ENCODE data around the gene CCIN.

The CCIN gene

DNA sequence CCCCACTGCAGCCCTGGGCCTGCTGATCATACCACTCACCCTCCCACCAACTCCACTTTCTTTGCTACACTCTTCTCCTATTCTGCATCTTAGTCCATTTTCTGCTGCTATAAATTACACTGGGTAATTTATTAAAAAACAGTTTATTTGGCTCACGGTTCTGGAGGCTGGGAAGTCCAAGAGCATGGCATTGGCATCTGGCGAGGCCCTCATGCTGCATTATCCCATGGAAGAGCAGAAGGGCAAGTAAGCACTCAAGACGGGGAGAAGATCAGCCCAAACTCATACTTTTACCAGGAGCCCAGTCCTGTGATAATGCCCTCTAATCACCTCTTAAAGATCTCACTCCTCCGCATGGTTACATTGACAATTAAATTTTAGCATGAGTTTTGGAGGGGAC, 23.2 kb upstream of the CCIN start:
- H3K4me3 Mint-ChIP-seq = peak overlapping the region; percentile 81
- H3K36me3 Mint-ChIP-seq (ENCODE audit: low read depth) = peaks cover 66% of the 10 kb centered on the region
- H3K27me3 Mint-ChIP-seq (ENCODE audit: low read depth) = no peaks in the 10 kb centered on the region
- H3K27ac Mint-ChIP-seq = peak overlapping the region; percentile 89
- peaks cover 80% of the 10 kb centered on the region for H3K4me1 Mint-ChIP-seq (ENCODE audit: low read depth)
- no peak for DNase-seq (ENCODE audit: low spot score)
- H3K9me3 Mint-ChIP-seq = peaks cover 18% of the 10 kb centered on the region

DNA sequence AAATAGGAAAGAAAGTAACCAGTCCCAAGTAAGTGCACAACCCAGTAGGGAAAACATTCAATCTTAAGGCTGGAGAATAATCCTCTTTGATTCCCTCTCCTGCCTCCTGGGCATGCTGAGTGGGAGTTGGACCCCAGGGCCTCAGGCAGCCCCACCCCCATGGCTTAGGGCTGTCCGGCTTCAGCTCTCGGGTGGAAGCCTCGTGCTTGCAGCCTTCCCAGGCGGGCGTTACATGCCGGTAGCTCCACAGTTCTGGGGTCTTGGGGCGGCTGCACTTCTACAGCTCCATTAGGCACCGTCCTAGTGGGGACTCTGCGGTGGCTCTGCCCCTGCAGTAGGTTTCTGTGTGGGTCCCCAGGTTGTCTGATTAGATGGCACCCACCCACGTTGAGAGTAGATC, 22.5 kb upstream of the CCIN start:
- H3K36me3 Mint-ChIP-seq (ENCODE audit: low read depth) = peaks cover 70% of the 10 kb centered on the region
- H3K27ac Mint-ChIP-seq = no peak overlapping the region
- no peak overlapping the region for H3K4me3 Mint-ChIP-seq
- no peaks in the 10 kb centered on the region for H3K27me3 Mint-ChIP-seq (ENCODE audit: low read depth)
- H3K9me3 Mint-ChIP-seq = peaks cover 18% of the 10 kb centered on the region
- DNase-seq (ENCODE audit: low spot score) = no peak
- H3K4me1 Mint-ChIP-seq (ENCODE audit: low read depth) = peaks cover 81% of the 10 kb centered on the region

DNA sequence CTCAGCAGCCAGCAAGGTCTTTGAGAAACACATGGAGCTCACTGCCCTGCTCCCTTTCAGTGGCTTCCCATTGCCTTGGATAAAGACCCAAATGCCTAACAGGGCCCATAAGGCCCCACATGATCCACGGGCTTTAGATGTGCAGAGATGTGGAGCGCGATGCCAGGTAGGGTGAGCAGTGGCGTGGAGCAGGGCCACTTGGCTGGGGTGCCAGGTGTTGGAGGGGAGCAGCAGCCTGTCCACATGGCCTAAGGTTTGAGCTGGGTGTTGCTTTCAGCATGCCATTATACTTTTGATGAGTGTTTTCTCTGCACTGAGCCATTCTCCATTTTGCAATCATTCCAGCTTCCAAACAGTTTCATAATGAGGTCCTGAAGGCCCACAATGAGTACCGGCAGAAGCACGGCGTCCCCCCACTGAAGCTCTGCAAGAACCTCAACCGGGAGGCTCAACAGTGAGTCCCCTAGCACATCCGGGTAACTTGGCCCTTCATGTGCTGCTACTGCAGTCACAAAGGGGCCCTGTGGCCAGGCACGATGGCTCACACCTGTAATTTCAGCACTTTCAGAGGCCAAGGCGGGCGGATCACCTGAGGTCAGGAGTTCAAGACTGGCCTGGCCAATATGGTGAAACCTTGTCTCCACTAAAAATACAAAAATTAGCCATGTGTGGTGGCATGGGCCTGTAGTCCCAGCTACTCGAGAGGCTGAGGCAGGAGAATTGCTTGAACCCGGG, 21.6 kb upstream of the CCIN start:
- no peak for DNase-seq (ENCODE audit: low spot score)
- H3K4me3 Mint-ChIP-seq = peak overlapping the region; percentile 46
- H3K4me1 Mint-ChIP-seq (ENCODE audit: low read depth) = peaks cover 79% of the 10 kb centered on the region
- peaks cover 71% of the 10 kb centered on the region for H3K36me3 Mint-ChIP-seq (ENCODE audit: low read depth)
- H3K9me3 Mint-ChIP-seq = peaks cover 18% of the 10 kb centered on the region
- no peaks in the 10 kb centered on the region for H3K27me3 Mint-ChIP-seq (ENCODE audit: low read depth)
- H3K27ac Mint-ChIP-seq = peak overlapping the region; percentile 65

DNA sequence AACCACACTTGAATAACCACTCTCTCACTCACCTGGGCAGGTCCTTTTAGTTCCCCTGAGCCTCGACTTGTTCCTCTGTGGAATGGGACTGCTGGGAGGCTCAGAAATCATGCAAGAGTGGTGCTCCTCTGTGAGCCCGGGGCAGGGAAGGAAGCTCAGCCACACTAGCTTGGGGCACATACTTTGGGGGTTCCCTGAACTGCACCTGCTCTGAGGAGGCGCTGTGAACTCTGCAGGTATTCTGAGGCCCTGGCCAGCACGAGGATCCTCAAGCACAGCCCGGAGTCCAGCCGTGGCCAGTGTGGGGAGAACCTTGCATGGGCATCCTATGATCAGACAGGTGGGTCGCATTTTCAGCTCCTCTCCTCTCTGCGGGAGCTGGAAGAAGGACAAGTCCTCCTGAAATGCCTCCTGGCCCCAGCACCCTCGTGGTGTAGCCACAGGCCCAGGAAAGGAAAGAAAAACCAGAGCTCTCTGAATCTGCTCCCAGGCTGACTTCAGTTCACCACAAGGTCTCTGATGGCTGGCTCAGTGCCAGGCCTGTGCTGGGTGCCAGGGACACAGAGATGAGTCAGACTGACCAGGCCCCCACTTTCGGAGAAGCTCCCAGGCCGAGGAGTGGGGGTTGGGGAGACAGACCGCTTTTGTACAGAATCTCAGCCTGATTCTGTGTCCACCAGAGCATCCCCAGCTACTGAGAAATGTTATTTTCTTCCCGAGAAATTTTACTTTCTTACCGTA, 20.7 kb upstream of the CCIN start:
- Mint-ChIP-seq H3K4me3 (peak overlapping the region; percentile 3), H3K27me3 (ENCODE audit: low read depth) (no peaks in the 10 kb centered on the region), H3K27ac (peak overlapping the region; percentile 42), H3K4me1 (ENCODE audit: low read depth) (peaks cover 73% of the 10 kb centered on the region), H3K9me3 (peaks cover 18% of the 10 kb centered on the region), H3K36me3 (ENCODE audit: low read depth) (peaks cover 68% of the 10 kb centered on the region)
- peak; percentile 61 for DNase-seq (ENCODE audit: low spot score)

DNA sequence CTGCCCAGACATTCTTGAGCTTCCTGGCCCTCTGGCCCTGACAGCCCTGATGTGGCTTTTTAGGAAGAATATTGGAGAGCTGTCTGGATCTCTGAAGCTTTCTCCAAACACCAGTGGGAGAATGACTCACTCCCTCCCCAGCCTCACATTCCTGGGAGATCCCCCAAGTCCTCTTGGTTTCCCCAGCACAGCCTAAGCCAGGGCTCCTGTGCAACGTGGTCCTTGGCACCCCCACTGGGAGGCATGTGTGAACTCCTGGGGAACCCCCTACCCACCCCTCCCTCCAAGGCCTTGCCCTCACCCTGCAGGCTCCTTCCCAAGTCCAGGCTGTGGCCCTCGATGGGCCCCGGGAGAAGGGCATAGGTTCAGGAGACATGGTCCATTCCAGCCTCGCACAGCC, 20.0 kb upstream of the CCIN start:
- DNase-seq (ENCODE audit: low spot score) = no peak
- Mint-ChIP-seq H3K27me3 (ENCODE audit: low read depth) (no peaks in the 10 kb centered on the region), H3K4me3 (no peak overlapping the region), H3K9me3 (peaks cover 18% of the 10 kb centered on the region), H3K36me3 (ENCODE audit: low read depth) (peaks cover 65% of the 10 kb centered on the region), H3K4me1 (ENCODE audit: low read depth) (peaks cover 69% of the 10 kb centered on the region), H3K27ac (no peak overlapping the region)

DNA sequence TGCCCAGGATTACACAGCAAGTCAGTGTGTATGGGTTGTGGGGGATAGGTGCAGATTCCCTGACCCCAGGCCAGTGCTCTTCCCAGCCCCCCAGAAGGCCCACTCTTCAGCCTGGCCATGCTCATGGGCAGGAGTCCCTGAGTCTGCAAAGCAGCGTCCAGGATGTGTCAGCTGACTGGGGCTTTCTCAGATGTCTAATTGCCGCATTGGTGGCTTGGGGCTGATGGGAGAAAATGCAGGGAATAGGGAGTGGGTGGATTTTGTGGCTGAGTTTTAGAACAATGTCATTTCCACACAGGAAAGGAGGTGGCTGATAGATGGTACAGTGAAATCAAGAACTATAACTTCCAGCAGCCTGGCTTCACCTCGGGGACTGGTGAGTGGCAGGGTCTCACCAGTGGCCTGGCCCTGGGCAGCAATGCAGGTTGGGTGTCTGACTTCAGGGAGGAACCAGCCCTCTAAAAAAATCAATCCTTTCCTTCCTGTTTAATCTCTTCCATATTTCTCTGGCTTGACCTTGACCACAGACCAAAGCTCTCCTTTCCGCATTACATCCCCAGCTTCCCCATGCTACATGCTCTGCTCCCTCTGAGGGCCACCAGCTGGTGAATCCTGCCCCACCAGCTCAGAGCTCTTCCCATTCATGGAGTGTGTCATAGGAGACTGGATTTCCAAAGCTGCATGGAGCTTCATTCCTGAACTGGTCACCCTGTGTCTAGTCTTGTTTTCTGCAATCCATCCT, 18.4 kb upstream of the CCIN start:
- H3K4me3 Mint-ChIP-seq = peak overlapping the region; percentile 82
- no peak for DNase-seq (ENCODE audit: low spot score)
- H3K4me1 Mint-ChIP-seq (ENCODE audit: low read depth) = peaks cover 60% of the 10 kb centered on the region
- H3K36me3 Mint-ChIP-seq (ENCODE audit: low read depth) = peaks cover 61% of the 10 kb centered on the region
- H3K27ac Mint-ChIP-seq = peak overlapping the region; percentile 95
- peaks cover 11% of the 10 kb centered on the region for H3K9me3 Mint-ChIP-seq
- H3K27me3 Mint-ChIP-seq (ENCODE audit: low read depth) = no peaks in the 10 kb centered on the region

DNA sequence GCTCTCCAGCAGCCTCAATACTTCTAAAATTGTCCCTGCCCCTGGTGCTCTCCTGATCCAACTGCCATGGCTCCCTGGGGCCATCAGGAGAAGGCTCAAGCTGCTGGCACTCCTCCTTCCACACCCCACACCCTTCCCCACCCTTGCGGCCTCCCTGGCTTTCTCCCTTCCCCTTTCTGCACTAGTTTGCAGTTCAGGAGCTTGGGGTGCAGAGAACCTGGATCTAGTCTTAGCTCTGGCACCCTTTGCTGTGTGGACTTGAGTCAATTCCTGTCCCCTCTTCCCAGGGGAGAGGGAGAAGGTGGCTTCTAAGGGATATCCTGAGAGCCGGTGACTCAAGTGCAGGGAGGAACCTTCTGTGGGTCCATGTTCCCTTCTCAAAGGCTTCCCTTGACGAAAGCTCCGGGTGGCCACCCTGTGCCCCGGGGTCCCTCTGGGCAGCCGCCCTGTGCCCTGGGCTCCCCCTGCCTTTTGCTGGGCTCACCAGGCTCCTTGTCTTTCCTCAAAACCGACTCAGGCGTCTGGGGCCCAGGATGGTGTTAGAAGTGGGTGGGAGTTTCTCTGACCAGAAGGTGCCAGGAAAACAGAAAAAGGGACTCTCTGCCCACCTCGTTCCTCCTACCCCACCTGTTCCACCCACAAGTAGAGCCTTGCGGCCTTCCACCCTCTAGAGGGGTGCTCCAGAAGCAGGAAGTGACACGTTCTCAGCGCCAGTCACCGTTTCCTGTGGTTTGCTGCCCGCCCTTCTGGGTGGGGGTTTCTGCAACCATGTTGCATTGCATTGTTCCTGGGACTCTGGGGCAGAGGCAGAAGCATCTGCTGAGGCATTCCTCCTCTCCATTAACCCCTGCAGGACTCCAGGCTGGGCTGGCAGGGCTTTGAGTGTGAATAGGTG, 17.6 kb upstream of the CCIN start:
- Mint-ChIP-seq H3K4me3 (peak overlapping the region; percentile 82), H3K27ac (peak overlapping the region; percentile 95), H3K36me3 (ENCODE audit: low read depth) (peaks cover 57% of the 10 kb centered on the region), H3K27me3 (ENCODE audit: low read depth) (no peaks in the 10 kb centered on the region), H3K4me1 (ENCODE audit: low read depth) (peaks cover 54% of the 10 kb centered on the region), H3K9me3 (peaks cover 4% of the 10 kb centered on the region)
- peak; percentile 88 for DNase-seq (ENCODE audit: low spot score)

DNA sequence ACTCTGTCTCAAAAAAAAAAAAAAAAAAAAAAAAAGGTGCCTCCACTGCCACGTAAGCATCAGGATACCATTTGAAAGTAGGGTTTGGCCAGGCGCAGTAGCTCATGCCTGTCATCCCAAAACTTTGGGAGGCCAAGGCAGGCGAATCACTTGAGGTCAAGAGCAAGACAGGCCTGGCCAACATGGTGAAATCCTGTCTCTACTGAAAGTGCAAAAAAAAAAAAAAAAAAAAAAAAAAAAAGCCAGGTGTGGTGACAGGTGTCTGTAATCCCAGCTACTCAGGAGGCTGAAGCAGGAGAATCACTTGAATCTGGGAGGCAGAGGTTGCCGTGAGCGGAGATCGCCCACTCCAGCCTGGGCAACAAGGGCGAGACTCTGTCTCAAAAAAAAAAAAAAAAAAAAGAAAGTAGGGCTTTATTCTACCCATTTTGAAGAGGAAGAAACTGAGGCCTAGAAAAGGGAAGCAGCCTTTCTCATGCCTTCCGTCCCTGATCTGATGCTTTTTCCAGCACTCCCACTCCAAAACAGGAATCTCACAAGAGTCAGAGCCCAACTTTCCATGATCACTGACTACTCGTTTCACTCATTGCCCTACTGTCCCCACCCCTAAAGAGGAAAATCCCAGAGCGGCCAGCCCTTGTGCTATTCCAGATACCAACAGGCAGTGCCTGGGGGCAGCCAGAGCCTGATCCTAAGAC, 16.3 kb upstream of the CCIN start:
- H3K36me3 Mint-ChIP-seq (ENCODE audit: low read depth) = peaks cover 53% of the 10 kb centered on the region
- H3K4me1 Mint-ChIP-seq (ENCODE audit: low read depth) = peaks cover 43% of the 10 kb centered on the region
- H3K4me3 Mint-ChIP-seq = peak overlapping the region; percentile 1
- H3K27me3 Mint-ChIP-seq (ENCODE audit: low read depth) = no peaks in the 10 kb centered on the region
- peak overlapping the region; percentile 67 for H3K27ac Mint-ChIP-seq
- H3K9me3 Mint-ChIP-seq = no peaks in the 10 kb centered on the region
- DNase-seq (ENCODE audit: low spot score) = no peak

DNA sequence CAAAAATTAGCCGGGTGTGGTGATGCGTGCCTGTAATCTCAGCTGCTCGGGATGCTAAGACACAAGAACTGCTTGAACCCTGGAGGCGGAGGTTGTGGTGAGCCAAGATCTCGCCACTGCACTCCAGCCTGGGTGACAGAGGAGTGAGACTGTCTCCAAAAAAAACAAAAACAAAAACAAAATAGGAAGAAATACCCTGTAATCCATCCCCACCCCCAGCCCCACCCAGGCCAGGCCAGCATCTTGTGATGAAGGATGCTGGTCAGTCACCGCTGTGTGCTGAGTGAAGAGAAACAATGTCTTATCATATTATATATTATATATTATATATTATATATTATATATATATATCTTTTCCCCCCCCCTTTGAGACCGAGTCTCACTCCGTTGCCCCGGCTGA, 15.4 kb upstream of the CCIN start:
- H3K27me3 Mint-ChIP-seq (ENCODE audit: low read depth) = no peaks in the 10 kb centered on the region
- peaks cover 36% of the 10 kb centered on the region for H3K4me1 Mint-ChIP-seq (ENCODE audit: low read depth)
- peak overlapping the region; percentile 19 for H3K4me3 Mint-ChIP-seq
- no peak for DNase-seq (ENCODE audit: low spot score)
- peaks cover 6% of the 10 kb centered on the region for H3K9me3 Mint-ChIP-seq
- peak overlapping the region; percentile 67 for H3K27ac Mint-ChIP-seq
- peaks cover 60% of the 10 kb centered on the region for H3K36me3 Mint-ChIP-seq (ENCODE audit: low read depth)

DNA sequence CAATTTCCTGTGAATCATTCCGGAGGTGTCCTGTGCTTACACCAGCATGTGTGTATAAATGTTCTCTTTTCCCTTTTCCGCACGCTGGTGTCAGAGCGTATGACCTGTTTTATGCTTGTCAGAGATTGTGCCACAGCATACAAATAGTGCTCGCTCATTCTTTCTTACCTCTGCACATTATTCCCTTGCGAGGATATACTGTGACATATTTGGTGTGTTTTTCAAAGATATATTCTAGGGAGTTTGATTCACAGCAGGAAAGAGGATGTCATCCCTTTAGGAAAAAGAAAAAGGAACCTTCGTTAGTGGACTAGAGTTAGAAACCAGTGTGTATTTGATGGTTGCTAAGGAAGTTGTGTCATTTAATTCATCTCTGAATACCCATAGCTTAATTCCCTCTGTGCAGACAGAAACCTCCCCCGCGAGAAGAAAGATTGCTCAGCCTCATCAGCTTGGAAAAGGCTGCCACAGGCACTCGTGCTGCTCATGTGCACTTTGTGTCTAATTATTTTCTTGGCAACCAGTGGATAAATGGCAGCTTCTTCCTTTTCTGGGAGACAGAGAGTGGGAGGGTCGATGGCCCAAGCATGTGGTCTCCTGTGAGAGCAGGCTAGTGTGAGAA, 14.7 kb upstream of the CCIN start:
- Mint-ChIP-seq H3K4me3 (peak overlapping the region; percentile 2), H3K4me1 (ENCODE audit: low read depth) (peaks cover 38% of the 10 kb centered on the region), H3K9me3 (peaks cover 6% of the 10 kb centered on the region), H3K27ac (peak overlapping the region; percentile 49), H3K27me3 (ENCODE audit: low read depth) (no peaks in the 10 kb centered on the region), H3K36me3 (ENCODE audit: low read depth) (peaks cover 62% of the 10 kb centered on the region)
- no peak for DNase-seq (ENCODE audit: low spot score)

DNA sequence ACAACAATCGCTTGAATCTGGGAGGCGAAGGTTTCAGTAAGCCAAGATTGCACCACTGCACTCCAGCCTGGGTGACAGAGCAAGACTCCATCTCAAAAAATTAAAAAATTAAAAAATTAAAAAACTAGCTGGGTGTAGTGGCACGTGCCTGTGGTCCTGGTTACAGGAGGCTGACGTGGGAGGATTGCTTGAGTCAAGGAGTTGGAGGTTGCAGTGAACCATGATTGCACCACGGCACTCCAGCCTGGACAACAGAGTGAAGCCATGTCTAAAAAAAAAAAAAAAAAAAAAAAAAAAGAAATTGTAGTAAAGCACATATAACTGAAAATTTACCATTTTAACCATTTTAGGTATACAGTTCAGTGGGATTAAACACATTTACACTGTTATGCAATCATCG, 13.1 kb upstream of the CCIN start:
- DNase-seq (ENCODE audit: low spot score) = no peak
- peaks cover 27% of the 10 kb centered on the region for H3K4me1 Mint-ChIP-seq (ENCODE audit: low read depth)
- H3K36me3 Mint-ChIP-seq (ENCODE audit: low read depth) = peaks cover 59% of the 10 kb centered on the region

DNA sequence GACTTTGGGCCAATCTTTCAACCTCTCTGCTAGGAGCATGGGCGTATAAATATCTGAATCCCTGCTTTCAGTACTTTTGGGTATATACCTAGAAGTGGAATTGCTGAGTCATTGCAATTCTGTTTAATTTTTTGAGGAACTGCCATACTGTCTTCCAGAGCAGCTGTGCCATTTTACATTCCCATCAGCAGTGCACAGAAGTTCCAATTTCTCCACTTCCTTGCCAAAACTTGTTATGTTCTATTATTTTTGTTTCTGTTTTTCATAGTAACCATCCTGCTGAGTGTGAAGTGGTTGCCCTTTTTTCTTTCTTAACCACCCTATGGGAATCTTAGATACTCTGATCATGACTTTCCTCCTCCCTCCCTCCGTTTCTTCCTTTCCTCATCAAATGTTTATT, 11.1 kb upstream of the CCIN start:
- Mint-ChIP-seq H3K36me3 (ENCODE audit: low read depth) (peaks cover 59% of the 10 kb centered on the region), H3K27ac (no peak overlapping the region), H3K4me1 (ENCODE audit: low read depth) (peaks cover 14% of the 10 kb centered on the region), H3K9me3 (peaks cover 6% of the 10 kb centered on the region), H3K27me3 (ENCODE audit: low read depth) (no peaks in the 10 kb centered on the region), H3K4me3 (no peak overlapping the region)
- no peak for DNase-seq (ENCODE audit: low spot score)

More for the DNA sequence above, 13.1 kb upstream of the CCIN start:
- Mint-ChIP-seq H3K27ac (no peak overlapping the region), H3K27me3 (ENCODE audit: low read depth) (no peaks in the 10 kb centered on the region), H3K4me3 (no peak overlapping the region), H3K9me3 (peaks cover 6% of the 10 kb centered on the region)

All from T-helper 2 cell treated with Interferon-gamma antibody and Interleukin-4, amounts not matched to agents 5 μg/mL and 100 μg/mL, for 36 hours (primary cell).